ENCODE data around the gene SNTB2.
"Not testable (repeated sequence)": the region's sequence is repeated elsewhere in the genome, so short reads cannot be mapped to it uniquely, and the experiment has no call there.

SNTB2 gene

DNA sequence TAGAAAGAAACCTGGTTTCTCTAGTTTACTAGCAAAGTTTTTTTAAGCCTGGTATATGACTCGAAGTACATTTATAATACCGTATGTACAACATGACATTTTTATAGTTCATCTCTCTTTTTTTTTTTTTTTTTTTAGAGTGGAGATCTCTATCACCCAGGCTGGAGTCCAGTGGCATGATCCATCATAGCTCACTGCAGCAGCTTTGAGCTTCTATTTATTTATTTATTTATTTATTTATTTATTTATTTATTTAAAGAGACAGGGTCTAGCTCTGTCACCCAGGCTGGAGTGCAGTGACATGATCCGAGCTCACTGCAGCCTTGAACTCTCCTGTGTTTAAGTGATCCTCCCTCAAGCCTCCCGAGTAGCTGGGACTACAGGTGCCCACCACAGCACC, 98.3 kb downstream of the SNTB2 start:
- no peak for DNase-seq (ENCODE audit: low spot score)

GRCh38 chr16:69286941-69287713, 100.2 kb downstream of the SNTB2 start:
- peak; percentile 62 for DNase-seq (ENCODE audit: low spot score)

DNA sequence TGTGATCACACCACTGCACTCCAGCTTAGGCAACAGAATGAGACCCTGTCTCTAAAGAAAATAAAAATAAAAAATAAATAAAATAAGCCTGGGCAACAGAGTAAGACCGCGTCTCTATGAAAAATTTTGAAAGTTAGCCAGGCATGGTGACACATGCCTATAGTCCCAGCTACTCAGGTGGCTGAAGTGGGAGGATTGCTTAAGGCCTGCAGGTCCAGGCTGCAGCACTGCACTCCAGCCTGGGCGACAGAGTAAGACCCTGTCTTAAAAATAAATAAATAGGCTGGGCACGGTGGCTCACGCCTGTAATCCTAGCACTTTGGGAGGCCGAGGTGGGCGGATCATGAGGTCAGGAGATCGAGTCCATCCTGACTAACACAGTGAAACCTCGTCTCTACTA, 104.7 kb downstream of the SNTB2 start:
- DNase-seq (ENCODE audit: low spot score) = not testable (repeated sequence)

- DNase-seq (ENCODE audit: low spot score) = no peak
Measured at GRCh38 chr16:69293401-69293800, 106.4 kb downstream of the SNTB2 start.

DNA sequence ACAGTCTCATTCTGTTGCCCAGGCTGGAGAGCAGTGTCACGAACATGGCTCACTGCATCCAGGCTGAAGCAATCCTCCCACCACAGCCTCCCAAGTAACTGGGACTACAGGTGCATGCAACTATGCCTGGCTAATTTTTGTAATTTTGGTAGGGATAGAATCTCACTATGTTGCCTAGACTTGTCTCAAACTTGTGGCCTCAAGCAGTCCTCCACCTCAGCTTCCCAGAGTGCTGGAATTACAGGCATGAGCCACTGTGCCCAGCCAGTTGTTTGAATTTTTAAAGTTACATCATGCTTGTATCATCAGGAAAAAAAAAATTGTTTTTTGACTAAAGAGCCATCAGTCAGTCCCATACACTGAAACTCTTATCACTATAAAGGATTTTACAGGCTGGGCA, 107.1 kb downstream of the SNTB2 start:
- DNase-seq (ENCODE audit: low spot score) = no peak

- not testable (repeated sequence) for DNase-seq (ENCODE audit: low spot score)
Measured at GRCh38 chr16:69296771-69297170, 109.8 kb downstream of the SNTB2 start.

GRCh38 chr16:69298261-69298660, 111.3 kb downstream of the SNTB2 start:
- no peak for DNase-seq (ENCODE audit: low spot score)

- DNase-seq (ENCODE audit: low spot score) = no peak
Measured at GRCh38 chr16:69301187-69301586, 114.2 kb downstream of the SNTB2 start.

DNA sequence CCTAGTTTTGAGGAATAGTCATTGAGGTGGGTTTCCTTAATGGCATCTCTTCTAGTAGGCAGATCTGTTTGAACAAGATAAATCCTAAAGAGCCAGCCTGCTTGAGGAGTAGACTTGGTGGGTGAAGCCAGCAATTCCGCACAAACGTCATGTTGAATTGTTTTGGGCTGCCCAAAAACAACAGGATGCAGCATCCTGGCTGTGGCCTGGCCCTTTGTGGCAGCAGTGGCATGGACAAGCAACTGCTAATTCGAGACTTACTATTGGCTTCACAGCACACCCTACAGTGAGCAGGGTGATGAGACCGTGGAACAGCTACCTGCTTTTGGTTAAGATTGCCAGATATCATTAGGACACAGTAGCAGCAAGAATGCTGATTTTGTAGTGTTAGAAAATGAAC, 114.9 kb downstream of the SNTB2 start:
- no peak for DNase-seq (ENCODE audit: low spot score)

- no peak for DNase-seq (ENCODE audit: low spot score)
Measured at GRCh38 chr16:69302301-69302700, 115.3 kb downstream of the SNTB2 start.

- DNase-seq (ENCODE audit: low spot score) = no peak
Measured at GRCh38 chr16:69306031-69306430, 119.1 kb downstream of the SNTB2 start.

DNA sequence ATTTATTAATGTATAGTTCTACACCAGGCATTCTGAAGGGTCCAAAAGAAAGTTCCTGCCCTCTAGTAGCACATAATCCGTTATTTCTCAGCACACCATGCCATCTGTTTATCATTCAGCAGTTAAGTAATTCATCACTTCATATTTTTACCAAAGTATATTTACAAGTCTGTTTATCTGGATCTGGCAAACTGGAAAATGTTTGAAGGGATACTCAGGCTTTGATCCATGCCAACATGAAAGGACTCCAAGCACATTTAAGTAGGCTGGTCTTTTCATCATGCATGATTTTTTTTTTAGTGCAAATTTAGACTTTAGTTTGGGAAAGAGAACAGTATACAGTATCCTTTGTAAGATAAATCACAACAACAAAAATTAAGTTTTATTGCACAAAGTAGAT, 120.1 kb downstream of the SNTB2 start:
- no peak for DNase-seq (ENCODE audit: low spot score)

GRCh38 chr16:69307856-69308255, 120.9 kb downstream of the SNTB2 start:
- DNase-seq (ENCODE audit: low spot score) = no peak

DNA sequence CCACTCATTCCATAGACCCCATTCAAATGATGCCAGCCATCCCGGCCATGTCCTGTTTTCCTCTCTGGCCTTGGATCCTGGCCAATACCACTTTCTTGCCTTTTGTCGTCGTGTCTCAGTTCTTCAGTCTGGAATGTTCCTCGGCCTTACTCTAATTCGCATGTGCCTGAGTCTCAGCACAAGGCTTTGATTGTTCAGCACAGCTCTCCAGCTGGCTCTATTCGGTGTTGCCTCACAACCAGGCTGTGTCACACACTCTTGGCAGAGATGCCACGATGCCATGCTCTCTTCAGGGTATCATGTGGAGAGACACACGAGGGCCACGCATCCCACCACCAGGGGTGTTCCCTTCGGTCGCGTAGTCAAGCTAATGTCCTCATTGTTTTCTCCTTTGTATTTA, 122.4 kb downstream of the SNTB2 start:
- no peak for DNase-seq (ENCODE audit: low spot score)

DNA sequence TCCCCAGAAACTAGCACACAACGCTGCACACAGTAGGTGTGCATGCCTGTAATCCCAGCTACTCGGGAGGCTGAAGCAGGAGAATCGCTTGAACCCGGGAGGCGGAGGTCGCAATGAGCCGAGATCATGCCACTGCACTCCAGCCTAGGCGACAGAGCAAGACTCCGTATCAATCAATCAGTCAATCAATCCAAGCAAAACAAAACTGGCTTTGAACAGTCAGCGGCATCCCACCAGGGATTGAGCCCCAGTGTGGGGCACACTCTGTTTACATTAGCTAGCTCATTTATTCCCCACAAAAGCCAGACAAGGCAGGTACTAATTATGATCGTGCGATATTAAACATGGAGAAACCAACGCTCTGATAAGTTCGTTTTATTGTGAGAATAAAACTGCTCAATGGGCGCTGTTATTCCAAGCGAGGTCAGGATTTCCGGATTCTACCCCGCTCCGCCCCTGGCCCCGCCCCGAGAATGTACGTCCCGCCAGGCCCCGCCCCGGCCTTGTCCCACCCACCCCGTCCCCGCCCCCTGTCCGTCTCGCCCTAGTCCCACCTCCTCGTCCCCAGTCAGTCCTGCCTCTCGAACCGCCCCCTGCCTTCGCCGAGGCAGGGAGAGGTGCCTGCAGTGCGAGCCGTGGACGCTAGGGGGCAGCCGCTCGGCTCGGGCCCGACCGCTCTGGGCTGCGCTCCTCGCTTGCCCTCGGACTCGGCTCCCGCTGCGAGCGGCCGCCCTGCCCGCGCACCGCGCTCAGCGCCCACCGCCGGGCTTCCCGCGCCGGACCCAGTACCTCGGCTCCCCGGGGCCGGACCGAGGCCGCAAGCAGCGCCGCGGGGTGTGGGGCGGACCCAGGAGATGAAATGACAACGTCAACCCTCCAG, 123.9 kb downstream of the SNTB2 start, which contains the start of gene VPS4A:
Gene VPS4A, plus strand, starts transcription at position 698 of the 880 bp plus-strand sequence. Its CDS starts 162 bp downstream, at position 860.
- DNase-seq (ENCODE audit: low spot score) = peak; percentile 91

DNA sequence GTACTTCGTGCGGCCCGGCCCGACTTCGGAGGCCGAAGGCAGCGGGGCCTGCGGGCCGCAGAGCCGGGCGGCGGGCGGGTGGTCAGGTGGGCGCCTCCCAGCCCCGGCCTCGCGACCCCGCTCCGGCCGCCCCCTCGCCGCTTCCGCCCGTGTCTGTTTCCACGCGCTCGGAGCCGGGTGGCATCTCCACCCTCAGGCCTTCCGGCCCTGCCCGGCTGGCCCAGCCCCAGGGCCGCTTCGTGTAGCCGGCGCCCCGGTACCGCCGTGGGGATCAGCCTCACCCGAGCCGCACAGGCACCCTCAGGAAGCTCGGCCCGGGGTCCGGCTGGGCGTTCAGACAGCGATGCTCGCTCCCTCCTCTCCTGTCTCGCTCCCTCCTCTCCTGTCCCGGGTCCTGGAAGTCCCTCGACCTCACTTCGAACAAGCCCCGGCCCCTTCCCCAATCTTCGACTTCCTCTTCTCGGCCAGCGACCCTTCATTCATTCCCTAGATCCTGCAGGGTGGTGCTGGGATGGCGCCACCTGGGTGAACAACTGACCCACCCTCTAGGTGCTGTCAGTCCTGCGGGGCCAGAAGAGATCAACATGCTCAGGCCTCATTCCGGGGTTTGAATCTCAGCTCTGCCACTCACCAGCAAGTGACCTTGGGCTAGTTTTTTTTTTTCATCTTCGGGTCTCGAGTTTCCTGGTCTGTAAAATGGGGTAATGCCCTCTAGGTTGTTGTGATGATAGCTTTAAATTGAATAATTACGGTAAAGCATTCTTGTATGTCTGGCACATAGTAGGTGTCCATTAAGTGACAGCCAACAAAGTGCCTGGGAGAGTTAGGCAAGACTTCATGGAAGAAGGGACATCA, 124.8 kb downstream of the SNTB2 start:
- peak; percentile 56 for DNase-seq (ENCODE audit: low spot score)

GRCh38 chr16:69313469-69313868, 126.5 kb downstream of the SNTB2 start:
- no peak for DNase-seq (ENCODE audit: low spot score)

DNA sequence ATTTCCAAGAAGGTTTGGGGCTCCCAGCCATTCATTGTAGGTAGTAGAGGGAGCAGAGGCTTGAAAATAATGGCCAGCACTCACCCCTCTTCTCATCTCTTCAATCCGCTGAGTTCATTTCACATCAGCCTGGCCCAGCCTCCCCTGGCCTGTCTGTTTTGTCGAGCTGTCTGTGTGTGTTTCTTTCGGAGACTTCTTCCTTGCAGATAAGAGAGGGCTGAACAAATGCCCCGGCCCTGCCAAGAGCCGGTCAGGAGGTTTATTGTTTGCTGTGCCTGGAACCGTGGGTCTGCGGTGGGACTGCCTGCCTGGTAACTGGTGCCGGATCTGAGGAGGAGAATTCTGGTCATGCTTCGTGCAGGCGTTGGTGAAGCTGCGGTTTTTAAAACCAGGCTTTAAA, 127.6 kb downstream of the SNTB2 start:
- DNase-seq (ENCODE audit: low spot score) = no peak

- no peak for DNase-seq (ENCODE audit: low spot score)
Measured at GRCh38 chr16:69315486-69316311, 128.7 kb downstream of the SNTB2 start.

DNA sequence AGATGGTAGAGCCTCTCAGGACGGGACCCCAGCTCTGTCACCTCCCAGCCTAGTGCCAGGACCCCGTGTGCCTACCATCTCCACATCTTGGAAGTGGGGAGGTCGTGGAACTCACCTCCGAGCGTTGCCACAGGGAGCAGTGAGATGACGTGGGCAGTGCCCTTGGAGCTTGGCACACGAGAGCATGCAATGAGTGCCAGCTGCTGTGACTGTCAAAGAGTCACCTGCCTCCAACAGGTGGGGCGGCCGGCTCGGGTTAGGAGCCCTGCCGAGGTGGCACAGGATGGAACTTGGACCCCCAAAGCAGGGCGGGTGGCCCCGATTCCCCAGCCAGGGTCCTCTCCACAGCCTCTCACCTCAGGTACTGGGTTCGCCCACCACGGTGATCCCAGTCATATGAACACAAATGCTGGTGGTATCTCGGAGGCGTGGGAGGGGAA, 129.7 kb downstream of the SNTB2 start:
- no peak for DNase-seq (ENCODE audit: low spot score)

Measured in SK-N-DZ (cell line).